Measurements from ENCODE around the gene SLC23A2.
A peak's percentile ranks its signal among the peaks of the same experiment; 100 is the strongest.
"Not testable (repeated sequence)": the region's sequence is repeated elsewhere in the genome, so short reads cannot be mapped to it uniquely, and the experiment has no call there.

SLC23A2 gene

DNA sequence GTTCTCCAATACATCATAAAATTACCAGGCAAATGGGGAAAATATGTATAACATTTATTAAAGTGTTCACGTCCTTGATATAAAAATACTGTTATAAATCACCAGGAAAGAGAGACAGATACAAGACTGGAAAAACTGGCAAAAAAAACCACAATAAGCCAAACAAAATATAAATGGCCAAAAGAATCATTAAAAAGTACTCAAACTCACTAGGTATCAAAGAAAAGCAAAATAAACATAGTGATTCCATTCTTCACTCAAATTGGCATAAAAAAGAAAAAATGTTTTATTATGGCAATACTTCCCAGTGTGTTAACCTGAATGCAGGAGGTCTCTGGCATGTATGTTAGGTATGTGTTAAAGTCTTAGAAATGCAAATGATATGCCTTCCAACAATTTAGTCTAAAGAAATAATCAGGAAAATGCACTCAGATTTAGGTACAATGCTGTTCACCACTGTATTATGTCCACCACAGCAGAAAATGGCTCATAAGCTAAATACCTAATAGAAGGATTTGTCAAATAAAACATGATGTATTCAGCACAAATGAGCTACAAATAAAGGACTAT is 21.4 kb downstream of the SLC23A2 start:
- POLR2A ChIA-PET, result interaction anchor here (0.6 kb wide), 1 partner anchor 9 kb away, joined by 3 read pairs; no protein-coding TSS in a partner anchor
- CTCF ChIA-PET, result interaction anchor here (1.2 to 1.6 kb wide), 3 partner anchors 18 to 121 kb away, joined by 3 to 4 read pairs (median 4); no protein-coding TSS in a partner anchor

DNA sequence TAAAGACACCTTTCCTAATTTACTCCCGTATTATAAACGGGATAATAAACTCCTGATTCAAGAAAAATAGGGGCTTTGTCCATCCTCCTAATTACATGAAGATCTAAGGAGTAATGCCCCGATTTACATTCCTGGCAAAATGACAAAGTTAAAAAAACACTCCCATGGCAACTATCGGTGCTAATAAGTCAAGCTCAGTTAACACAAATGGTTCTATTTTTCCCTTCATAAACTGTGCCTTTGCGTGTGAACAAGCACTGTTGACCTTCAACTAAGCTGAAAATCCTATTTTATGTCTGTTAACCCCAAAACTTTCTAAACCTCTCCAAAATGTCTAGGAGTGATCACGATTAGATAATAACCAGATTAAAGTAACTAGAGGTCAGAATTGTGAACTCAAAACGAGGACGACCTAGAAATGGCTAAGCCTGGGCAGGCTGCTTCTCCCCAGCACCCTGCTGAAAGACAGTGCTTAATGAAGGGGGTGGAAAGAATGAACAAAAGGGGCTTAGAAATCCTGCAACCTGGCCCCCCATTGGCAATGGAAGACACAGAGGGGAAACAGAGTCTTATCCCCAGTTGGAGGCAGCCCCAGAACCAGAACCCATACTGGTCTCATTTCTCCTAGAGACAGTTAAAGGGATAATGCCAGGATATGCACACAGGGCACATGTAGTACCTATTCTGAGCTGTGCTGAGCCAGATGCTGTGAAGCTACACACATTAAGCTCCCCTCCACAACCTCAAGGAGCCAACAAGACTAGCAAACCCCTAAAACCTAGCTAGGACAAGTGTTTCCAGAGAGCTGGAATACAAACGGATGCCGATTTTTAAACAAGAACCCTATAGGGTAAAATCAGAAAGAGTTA is 23.0 kb downstream of the SLC23A2 start:
- no peak for DNase-seq (ENCODE audit: extremely low spot score)
- ChIA-PET CTCF (interaction anchor here (0.8 to 2.0 kb wide), 6 partner anchors 9 to 238 kb away, joined by 3 to 9 read pairs (median 4); partner anchors contain the start of gene CDS2), POLR2A (no interaction called here)
- TF ChIP-seq, protein P1, sequence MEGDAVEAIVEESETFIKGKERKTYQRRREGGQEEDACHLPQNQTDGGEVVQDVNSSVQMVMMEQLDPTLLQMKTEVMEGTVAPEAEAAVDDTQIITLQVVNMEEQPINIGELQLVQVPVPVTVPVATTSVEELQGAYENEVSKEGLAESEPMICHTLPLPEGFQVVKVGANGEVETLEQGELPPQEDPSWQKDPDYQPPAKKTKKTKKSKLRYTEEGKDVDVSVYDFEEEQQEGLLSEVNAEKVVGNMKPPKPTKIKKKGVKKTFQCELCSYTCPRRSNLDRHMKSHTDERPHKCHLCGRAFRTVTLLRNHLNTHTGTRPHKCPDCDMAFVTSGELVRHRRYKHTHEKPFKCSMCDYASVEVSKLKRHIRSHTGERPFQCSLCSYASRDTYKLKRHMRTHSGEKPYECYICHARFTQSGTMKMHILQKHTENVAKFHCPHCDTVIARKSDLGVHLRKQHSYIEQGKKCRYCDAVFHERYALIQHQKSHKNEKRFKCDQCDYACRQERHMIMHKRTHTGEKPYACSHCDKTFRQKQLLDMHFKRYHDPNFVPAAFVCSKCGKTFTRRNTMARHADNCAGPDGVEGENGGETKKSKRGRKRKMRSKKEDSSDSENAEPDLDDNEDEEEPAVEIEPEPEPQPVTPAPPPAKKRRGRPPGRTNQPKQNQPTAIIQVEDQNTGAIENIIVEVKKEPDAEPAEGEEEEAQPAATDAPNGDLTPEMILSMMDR (IDR thresholded peaks at IDR 0.05; ENCODE audit: control extremely low read depth, extremely low read depth, low read depth, missing control alignments), result no peak

More for the DNA sequence above, 21.4 kb downstream of the SLC23A2 start:
- no peak for DNase-seq (ENCODE audit: extremely low spot score)
- TF ChIP-seq, protein P1 (IDR thresholded peaks at IDR 0.05; ENCODE audit: control extremely low read depth, extremely low read depth, low read depth, missing control alignments), result no peak

- CTCF ChIA-PET; POLR2A ChIA-PET; DNase-seq (ENCODE audit: extremely low spot score): not testable (repeated sequence)
Measured at GRCh38 chr20:4976014-4976413, 25.3 kb downstream of the SLC23A2 start.

DNA sequence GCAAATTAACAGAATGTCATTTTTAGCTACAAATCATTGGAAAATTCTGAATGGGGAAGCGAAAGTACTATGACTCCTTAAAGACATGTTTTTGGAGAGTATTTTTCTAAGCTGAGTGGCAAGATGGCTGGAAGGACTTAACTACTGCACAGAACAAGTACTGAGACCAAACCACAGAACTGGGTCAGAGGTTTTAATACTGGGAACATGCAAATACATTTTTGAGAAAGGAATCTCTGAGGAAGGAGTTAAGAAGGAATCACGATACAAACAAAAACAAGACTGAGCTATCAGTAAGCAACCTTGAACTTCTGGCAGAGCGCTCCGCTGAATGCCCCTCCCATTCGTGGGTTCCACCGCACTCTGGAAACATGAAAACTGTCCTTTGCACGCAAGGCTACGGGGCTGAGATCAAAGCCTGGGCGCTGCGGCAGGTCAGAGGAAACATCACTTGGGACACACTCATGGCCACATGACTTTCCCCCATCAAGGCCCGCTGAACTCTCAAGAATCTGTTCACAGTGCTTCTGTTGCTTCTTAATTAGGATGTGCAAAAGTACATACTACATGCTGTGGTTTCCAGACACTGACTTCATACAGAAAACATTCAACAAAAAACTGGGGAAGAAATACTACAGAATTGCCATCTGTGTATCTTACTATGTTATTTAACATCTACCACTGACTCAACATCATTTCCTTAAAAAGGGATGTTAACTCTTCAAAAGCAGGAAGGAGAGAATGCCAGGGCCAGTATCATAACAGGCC is 27.8 kb downstream of the SLC23A2 start:
- ChIA-PET CTCF (interaction anchor here (0.9 to 1.7 kb wide), 4 partner anchors 13 to 24 kb away, joined by 3 to 7 read pairs (median 4); no protein-coding TSS in a partner anchor), POLR2A (interaction anchor here (0.6 to 1.4 kb wide), 3 partner anchors 13 to 153 kb away, joined by 3 to 6 read pairs (median 4); partner anchors contain the start of gene CDS2)
- peak; percentile 71 for DNase-seq (ENCODE audit: extremely low spot score)
- TF ChIP-seq, protein P1 (IDR thresholded peaks at IDR 0.05; ENCODE audit: control extremely low read depth, extremely low read depth, low read depth, missing control alignments), result no peak

GRCh38 chr20:4972506-4973251 is 28.6 kb downstream of the SLC23A2 start:
- CTCF ChIA-PET, result interaction anchor here (0.9 to 1.7 kb wide), 4 partner anchors 13 to 25 kb away, joined by 3 to 7 read pairs (median 4); no protein-coding TSS in a partner anchor
- POLR2A ChIA-PET, result interaction anchor here (0.6 to 1.4 kb wide), 5 partner anchors 13 to 154 kb away, joined by 3 to 9 read pairs (median 4); partner anchors contain the start of gene CDS2
- no peak for DNase-seq (ENCODE audit: extremely low spot score)
- TF ChIP-seq, protein P1 (IDR thresholded peaks at IDR 0.05; ENCODE audit: control extremely low read depth, extremely low read depth, low read depth, missing control alignments), result no peak

GRCh38 chr20:4971064-4971463 is 30.2 kb downstream of the SLC23A2 start:
- TF ChIP-seq, protein P1 (IDR thresholded peaks at IDR 0.05; ENCODE audit: control extremely low read depth, extremely low read depth, low read depth, missing control alignments), result no peak
- POLR2A ChIA-PET, result no interaction called here
- CTCF ChIA-PET, result interaction anchor here (6.9 kb wide), 1 partner anchor 16 kb away, joined by 42 read pairs; no protein-coding TSS in a partner anchor
- no peak for DNase-seq (ENCODE audit: extremely low spot score)
